ENCODE data around the gene OSBPL10.

DNA sequence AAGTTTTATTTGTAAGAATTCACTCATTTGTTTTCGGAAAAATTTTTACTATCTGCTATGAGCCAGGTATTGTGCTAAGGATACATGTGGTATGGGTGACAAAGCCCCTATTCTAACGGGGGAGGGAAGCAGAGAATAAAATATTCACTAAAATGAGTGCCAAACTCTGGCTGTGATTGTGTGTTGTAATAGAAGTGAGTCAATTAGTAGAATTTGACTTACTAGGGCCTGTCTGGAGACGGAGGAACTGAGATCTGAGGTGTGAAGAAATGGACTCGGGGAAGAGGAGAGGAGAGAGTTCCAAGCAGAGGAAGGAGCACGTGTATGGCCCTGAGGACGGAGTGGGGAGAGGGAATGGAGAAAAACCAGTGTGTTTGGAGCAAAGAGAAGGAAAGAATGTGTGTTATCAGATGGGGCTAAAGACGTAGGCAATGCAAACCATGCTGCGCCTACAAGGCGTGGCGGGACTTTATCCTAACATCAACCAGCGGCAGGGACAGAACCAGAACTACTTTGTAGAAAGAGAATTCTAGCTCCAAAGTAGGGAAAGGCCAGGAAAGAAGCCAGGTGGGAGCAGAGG is 89.1 kb downstream of the OSBPL10 start:
- TF ChIP-seq, protein P1, sequence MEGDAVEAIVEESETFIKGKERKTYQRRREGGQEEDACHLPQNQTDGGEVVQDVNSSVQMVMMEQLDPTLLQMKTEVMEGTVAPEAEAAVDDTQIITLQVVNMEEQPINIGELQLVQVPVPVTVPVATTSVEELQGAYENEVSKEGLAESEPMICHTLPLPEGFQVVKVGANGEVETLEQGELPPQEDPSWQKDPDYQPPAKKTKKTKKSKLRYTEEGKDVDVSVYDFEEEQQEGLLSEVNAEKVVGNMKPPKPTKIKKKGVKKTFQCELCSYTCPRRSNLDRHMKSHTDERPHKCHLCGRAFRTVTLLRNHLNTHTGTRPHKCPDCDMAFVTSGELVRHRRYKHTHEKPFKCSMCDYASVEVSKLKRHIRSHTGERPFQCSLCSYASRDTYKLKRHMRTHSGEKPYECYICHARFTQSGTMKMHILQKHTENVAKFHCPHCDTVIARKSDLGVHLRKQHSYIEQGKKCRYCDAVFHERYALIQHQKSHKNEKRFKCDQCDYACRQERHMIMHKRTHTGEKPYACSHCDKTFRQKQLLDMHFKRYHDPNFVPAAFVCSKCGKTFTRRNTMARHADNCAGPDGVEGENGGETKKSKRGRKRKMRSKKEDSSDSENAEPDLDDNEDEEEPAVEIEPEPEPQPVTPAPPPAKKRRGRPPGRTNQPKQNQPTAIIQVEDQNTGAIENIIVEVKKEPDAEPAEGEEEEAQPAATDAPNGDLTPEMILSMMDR (IDR thresholded peaks at IDR 0.05), result no peak
- TF ChIP-seq POLR2A (IDR thresholded peaks at IDR 0.05), result no peak
